ENCODE measurements around the gene GMPR. TPM values are rescaled to one million over a fixed set of nuclear protein-coding genes. Genes with fewer than 3 reads are reported as not detected.

The GMPR gene
- total and polyA plus RNA-seq, 2 experiments from 2014 or later: 9.4 to 29.6 TPM

- TF ChIP-seq CTCF (IDR thresholded peaks at IDR 0.05; ENCODE audit: low read depth, low read length): peak; percentile 92
- no peaks in the 10 kb centered on the region for H3K27me3 ChIP-seq
- peak; percentile 70 to 85 for DNase-seq (ENCODE audit: low read depth in 1 of 2, low spot score in 1 of 2)
- H3K9me3 ChIP-seq (ENCODE audit: low read depth): no peaks in the 10 kb centered on the region
- H3K4me1 ChIP-seq (ENCODE audit: low read depth): no peaks in the 10 kb centered on the region
- H3K4me3 ChIP-seq: no peak overlapping the region
- no peaks in the 10 kb centered on the region for H3K36me3 ChIP-seq
- no peak overlapping the region for H3K27ac ChIP-seq
These were observed 31.8 kb upstream of the GMPR start for GRCh38 chr6:16206595-16207037.

- H3K4me1 ChIP-seq (ENCODE audit: low read depth): no peaks in the 10 kb centered on the region
- H3K4me3 ChIP-seq: no peak overlapping the region
- no peak for DNase-seq (ENCODE audit: low read depth in 1 of 2, low spot score in 1 of 2)
- H3K27me3 ChIP-seq: no peaks in the 10 kb centered on the region
- H3K27ac ChIP-seq: no peak overlapping the region
- TF ChIP-seq CTCF (IDR thresholded peaks at IDR 0.05; ENCODE audit: low read depth, low read length): no peak
- no peaks in the 10 kb centered on the region for H3K36me3 ChIP-seq
- H3K9me3 ChIP-seq (ENCODE audit: low read depth): no peaks in the 10 kb centered on the region
These were observed 29.4 kb upstream of the GMPR start for GRCh38 chr6:16208989-16209388.

GRCh38 chr6:16209539-16209938 lies 28.8 kb upstream of the GMPR start:
- H3K27me3 ChIP-seq: no peaks in the 10 kb centered on the region
- no peak for TF ChIP-seq CTCF (IDR thresholded peaks at IDR 0.05; ENCODE audit: low read depth, low read length)
- H3K27ac ChIP-seq: no peak overlapping the region
- H3K4me3 ChIP-seq: no peak overlapping the region
- no peaks in the 10 kb centered on the region for H3K36me3 ChIP-seq
- H3K9me3 ChIP-seq (ENCODE audit: low read depth): no peaks in the 10 kb centered on the region
- H3K4me1 ChIP-seq (ENCODE audit: low read depth): no peaks in the 10 kb centered on the region
- no peak for DNase-seq (ENCODE audit: low read depth in 1 of 2, low spot score in 1 of 2)

GRCh38 chr6:16212276-16212675 lies 26.1 kb upstream of the GMPR start:
- Histone ChIP-seq H3K4me3 (no peak overlapping the region), H3K27me3 (no peaks in the 10 kb centered on the region), H3K27ac (no peak overlapping the region), H3K9me3 (ENCODE audit: low read depth) (no peaks in the 10 kb centered on the region), H3K36me3 (no peaks in the 10 kb centered on the region), H3K4me1 (ENCODE audit: low read depth) (no peaks in the 10 kb centered on the region)
- TF ChIP-seq CTCF (IDR thresholded peaks at IDR 0.05; ENCODE audit: low read depth, low read length): no peak
- DNase-seq (ENCODE audit: low read depth in 1 of 2, low spot score in 1 of 2): no peak

- no peak overlapping the region for H3K4me3 ChIP-seq
These were observed 21.8 kb upstream of the GMPR start for GRCh38 chr6:16216501-16217155.

More at GRCh38 chr6:16216501-16217155, 21.8 kb upstream of the GMPR start:
- Histone ChIP-seq H3K27ac (no peak overlapping the region), H3K4me1 (ENCODE audit: low read depth) (no peaks in the 10 kb centered on the region), H3K9me3 (ENCODE audit: low read depth) (no peaks in the 10 kb centered on the region), H3K27me3 (no peaks in the 10 kb centered on the region), H3K36me3 (no peaks in the 10 kb centered on the region)
- peak in 1 of 2 donors; percentile 59 for DNase-seq (ENCODE audit: low read depth in 1 of 2, low spot score in 1 of 2)
- no peak for TF ChIP-seq CTCF (IDR thresholded peaks at IDR 0.05; ENCODE audit: low read depth, low read length)
